ENCODE measurements around the gene PDGFD. TPM values are rescaled to one million over a fixed set of nuclear protein-coding genes. Genes with fewer than 3 reads are reported as not detected.

PDGFD gene
- total and polyA plus RNA-seq, 2 donors (not counting 3 experiments of a cell fraction or from before 2014, with no cell fraction given): 6.3 to 13.1 TPM

GRCh38 chr11:103995896-103996295 lies 168.1 kb downstream of the PDGFD start:
- Histone ChIP-seq H3K36me3 (ENCODE audit: control insufficient read depth in 2 of 2, extremely low read depth in 1 of 2, insufficient read depth in 2 of 2, low read length in 2 of 2) (no peaks in the 10 kb centered on the region), H3K4me2 (ENCODE audit: insufficient read depth, low read length) (no peak overlapping the region), H2AFZ (ENCODE audit: low read depth, low read length) (no peak overlapping the region), H3K4me3 (replicated peaks in 1 of 3; ENCODE audit: insufficient read depth in 1 of 3, low read depth in 1 of 3, low read length in 3 of 3) (no peak overlapping the region), H4K20me1 (replicated peaks; ENCODE audit: control insufficient read depth, extremely low read depth, insufficient read depth, low read length) (no peaks in the 10 kb centered on the region), H3K9me3 (replicated peaks; ENCODE audit: control insufficient read depth, insufficient read depth, low read length) (no peaks in the 10 kb centered on the region), H3K27ac (ENCODE audit: insufficient read depth, low read depth, low read length) (no peak overlapping the region), H3K9ac (replicated peaks; ENCODE audit: extremely low read depth, insufficient read depth, low read length) (no peak overlapping the region), H3K27me3 (ENCODE audit: control insufficient read depth in 2 of 2, insufficient read depth in 2 of 2, low read length in 2 of 2) (no peaks in the 10 kb centered on the region), H3K9me1 (replicated peaks; ENCODE audit: control insufficient read depth, extremely low read depth, insufficient read depth, low read length) (no peaks in the 10 kb centered on the region), H3K4me1 (ENCODE audit: control insufficient read depth, extremely low read depth, insufficient read depth, low read length) (no peaks in the 10 kb centered on the region), H3K79me2 (ENCODE audit: control insufficient read depth, insufficient read depth, low read length) (no peaks in the 10 kb centered on the region)
- CTCF ChIA-PET: no interaction called here
- dilution Hi-C loops (cut with MboI; ENCODE audit: extremely low pct_ligation_motif_present, low sequenced_read_pairs) (no loop called here), intact Hi-C loops (cut with micrococcal nuclease) (no loop called here)
- TF ChIP-seq POLR2A (IDR thresholded peaks at IDR 0.05; ENCODE audit: low read depth, low read length): no peak
- TF ChIP-seq MAX (IDR thresholded peaks at IDR 0.05; ENCODE audit: insufficient read depth, insufficient read length): no peak
- no peak for TF ChIP-seq CTCF (IDR thresholded peaks at IDR 0.05; ENCODE audit: extremely low read depth in 1 of 2, insufficient read depth in 1 of 2, low read depth in 1 of 2, low read length in 2 of 2)
- POLR2A ChIA-PET: no interaction called here
- BruUV-seq (replicated peaks): no TSS peak
- no peak for DNase-seq (ENCODE audit: low read depth, low spot score)
- FAIRE-seq: no peak

GRCh38 chr11:103994518-103994917 lies 169.4 kb downstream of the PDGFD start:
- TF ChIP-seq CTCF (IDR thresholded peaks at IDR 0.05; ENCODE audit: extremely low read depth in 1 of 2, insufficient read depth in 1 of 2, low read depth in 1 of 2, low read length in 2 of 2) (no peak), POLR2A (IDR thresholded peaks at IDR 0.05; ENCODE audit: low read depth, low read length) (no peak)
- CTCF ChIA-PET: no interaction called here
- no peak overlapping the region for H3K4me2 ChIP-seq (ENCODE audit: insufficient read depth, low read length)

More at GRCh38 chr11:103994518-103994917, 169.4 kb downstream of the PDGFD start:
- Histone ChIP-seq H3K27me3 (ENCODE audit: control insufficient read depth in 2 of 2, insufficient read depth in 2 of 2, low read length in 2 of 2) (no peaks in the 10 kb centered on the region), H3K9ac (replicated peaks; ENCODE audit: extremely low read depth, insufficient read depth, low read length) (no peak overlapping the region), H3K4me1 (ENCODE audit: control insufficient read depth, extremely low read depth, insufficient read depth, low read length) (no peaks in the 10 kb centered on the region), H3K36me3 (ENCODE audit: control insufficient read depth in 2 of 2, extremely low read depth in 1 of 2, insufficient read depth in 2 of 2, low read length in 2 of 2) (no peaks in the 10 kb centered on the region), H4K20me1 (replicated peaks; ENCODE audit: control insufficient read depth, extremely low read depth, insufficient read depth, low read length) (no peaks in the 10 kb centered on the region), H3K9me1 (replicated peaks; ENCODE audit: control insufficient read depth, extremely low read depth, insufficient read depth, low read length) (no peaks in the 10 kb centered on the region), H3K79me2 (ENCODE audit: control insufficient read depth, insufficient read depth, low read length) (no peaks in the 10 kb centered on the region), H3K27ac (ENCODE audit: insufficient read depth, low read depth, low read length) (no peak overlapping the region), H3K4me3 (replicated peaks in 1 of 3; ENCODE audit: insufficient read depth in 1 of 3, low read depth in 1 of 3, low read length in 3 of 3) (no peak overlapping the region), H3K9me3 (replicated peaks; ENCODE audit: control insufficient read depth, insufficient read depth, low read length) (no peaks in the 10 kb centered on the region), H2AFZ (ENCODE audit: low read depth, low read length) (no peak overlapping the region)
- DNase-seq (ENCODE audit: low read depth, low spot score) (no peak), FAIRE-seq (no peak)
- intact Hi-C loops (cut with micrococcal nuclease): no loop called here
- no TSS peak for BruUV-seq (replicated peaks)
- POLR2A ChIA-PET: no interaction called here
- dilution Hi-C loops (cut with MboI; ENCODE audit: extremely low pct_ligation_motif_present, low sequenced_read_pairs): no loop called here

Data from endothelial cell of umbilical vein (primary cell).